NCI-H2107 (cell line): ENCODE results near the gene NPPB.

Experiments
- DNase-seq: peaks from one replicate; lab custom pipeline; 2025; lab: John Stamatoyannopoulos, UW

NPPB gene

GRCh38 chr1:11880911-11881748 lies 22.4 kb upstream of the NPPB start:
- no peak for DNase-seq

DNA sequence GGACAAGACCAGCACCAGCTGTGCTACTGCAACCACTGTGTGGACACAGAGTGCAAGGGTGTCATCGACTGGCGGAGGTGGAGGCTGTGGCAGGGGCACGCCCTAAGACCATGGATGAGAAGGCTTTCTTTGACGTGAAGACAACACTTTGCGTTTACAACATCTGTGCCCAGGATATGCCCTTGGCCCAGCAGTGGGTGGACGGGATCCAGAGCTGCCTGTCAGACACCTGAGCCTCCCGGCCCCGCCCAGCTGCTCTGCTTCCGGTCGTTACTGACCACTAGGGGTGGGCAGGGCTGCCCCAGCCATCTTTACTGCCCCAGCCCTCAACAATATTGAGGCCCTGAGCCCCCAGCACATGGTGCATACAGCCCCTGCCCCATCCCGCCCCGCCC lies 21.4 kb upstream of the NPPB start:
- no peak for DNase-seq

GRCh38 chr1:11879311-11880180 lies 20.8 kb upstream of the NPPB start:
- no peak for DNase-seq

GRCh38 chr1:11878891-11879190 lies 20.1 kb upstream of the NPPB start:
- DNase-seq: no peak

DNA sequence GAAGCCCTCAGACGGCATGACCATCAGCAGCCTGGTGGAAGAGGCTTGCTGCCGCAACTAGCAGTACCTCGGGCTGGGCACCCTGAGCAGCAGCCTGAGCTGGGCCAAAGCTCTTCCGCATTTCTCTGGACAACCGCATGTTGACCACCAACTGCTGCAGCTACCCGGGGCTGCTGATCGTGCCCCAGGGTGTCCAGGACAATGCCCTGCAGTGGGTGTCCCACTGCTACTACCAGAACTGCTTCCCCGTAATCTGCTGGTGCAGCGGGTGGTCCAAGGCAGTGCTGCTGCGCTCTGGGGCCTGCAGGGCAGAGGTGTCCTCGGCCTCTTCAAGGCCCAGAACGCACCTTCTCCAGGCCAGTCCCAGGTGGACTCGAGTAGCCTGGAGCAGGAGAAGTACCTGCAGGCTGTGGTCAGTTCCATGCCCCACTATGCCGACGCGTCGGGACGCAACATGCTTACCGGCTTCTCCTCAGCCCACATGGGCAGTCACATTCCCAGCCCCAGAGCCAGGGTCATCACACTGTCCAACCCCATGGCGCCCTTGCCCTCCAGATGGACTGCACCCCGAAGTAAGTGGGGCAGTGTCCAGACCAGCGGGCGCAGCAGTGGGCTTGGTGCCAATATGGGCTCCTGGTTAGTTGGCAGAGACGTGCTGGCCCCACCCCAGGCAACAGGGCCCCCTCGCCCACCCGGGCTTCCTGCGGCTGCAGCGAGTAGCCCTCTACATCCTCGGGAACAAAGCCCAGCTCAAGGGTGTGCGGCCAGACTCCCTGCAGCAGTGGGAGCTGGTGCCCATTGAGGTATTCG lies 19.5 kb upstream of the NPPB start:
- no peak for DNase-seq

DNA sequence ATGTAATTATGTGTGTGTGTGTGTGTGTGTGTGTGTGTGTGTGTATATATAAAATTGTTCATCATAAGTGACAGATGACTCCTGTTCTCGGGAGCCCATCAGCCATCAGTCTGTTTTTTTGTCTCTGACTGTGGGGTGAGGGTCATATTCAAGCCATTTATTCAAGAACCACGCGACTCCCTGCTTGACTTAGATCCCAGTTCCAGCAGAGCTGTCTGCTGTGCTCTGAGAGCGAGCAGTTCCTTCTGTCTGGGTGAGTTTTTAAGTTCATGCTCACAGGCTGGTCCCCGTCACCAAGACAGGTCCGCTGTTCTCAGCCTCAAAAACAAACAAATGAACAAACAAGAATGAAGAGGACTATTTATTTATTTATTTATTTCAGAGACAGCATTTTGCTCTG lies 18.3 kb upstream of the NPPB start:
- no peak for DNase-seq

- DNase-seq: no peak
These were observed 16.3 kb upstream of the NPPB start for GRCh38 chr1:11875094-11875493.

DNA sequence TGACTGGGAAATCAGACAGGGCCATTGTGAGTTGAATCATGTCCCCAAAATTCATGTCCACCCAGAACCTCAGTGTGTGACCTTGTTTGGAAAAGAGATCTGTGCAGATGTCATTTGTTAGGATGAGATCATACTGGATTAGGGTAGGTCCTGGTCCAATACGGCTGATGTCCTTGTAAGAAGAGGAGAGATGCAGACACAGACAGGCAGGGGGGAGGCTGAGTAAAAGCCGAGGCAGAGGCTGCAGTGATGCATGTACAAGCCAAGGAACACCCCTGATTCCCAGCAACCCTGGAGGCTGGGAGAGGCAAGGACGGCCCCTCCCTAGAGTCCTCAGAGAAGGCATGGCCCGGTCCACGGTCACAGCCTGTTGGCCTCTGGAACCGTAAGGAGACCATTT lies 15.9 kb upstream of the NPPB start:
- no peak for DNase-seq

DNA sequence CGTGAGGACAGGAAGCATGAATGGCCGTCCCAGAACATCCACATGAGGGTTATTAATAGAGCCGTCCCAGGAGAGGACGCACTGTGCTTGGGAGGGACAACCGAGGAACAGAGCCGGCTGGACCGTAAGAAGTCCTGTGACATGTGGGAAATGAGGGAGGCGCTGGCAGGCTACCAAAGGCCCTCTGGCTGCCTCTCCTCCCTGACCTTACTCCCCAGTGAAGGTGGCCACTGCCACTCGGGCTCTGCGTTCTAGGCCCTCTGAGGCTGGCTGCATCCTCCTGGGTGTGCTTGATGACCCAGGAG lies 15.5 kb upstream of the NPPB start:
- DNase-seq: no peak

DNA sequence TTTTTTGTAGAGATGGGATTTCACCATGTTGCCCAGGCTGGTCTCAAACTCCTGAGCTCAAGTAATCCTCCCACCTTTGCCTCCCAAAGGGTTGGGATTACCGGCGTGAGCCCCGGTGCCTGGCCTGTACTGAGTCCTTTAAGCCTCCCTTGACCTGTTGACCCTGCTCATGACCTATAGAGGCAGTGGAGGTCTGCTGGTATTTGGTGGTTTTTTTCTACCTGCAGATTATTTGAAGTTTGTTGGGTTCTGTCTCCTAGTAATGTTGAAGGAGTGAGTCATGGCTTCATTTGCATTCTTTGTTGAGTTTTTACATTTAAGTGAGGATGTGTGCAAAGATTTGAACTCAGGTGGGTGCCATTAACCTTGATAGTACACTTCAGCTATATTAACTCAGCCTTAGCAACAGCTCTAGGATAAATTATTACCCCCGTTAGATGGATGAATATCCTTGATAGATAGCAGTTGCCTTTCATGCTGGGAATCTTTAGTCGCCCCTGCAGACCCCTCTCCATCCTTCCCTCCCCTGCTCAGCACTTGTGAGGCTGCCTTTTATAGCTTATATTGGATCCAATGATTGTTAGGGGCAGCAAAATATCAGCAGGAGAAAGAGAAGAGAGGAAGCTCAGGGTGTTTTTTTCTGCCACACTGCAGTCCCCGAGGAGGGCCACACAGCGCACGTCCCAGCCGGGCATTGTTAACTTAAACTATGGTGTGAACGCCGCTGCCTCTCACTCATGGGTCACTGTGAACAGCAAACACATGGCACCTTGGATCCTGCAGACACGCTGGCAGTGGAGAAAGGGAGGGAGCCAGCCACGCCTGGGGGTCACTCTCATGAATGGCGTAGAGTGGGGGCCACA lies 14.9 kb upstream of the NPPB start:
- no peak for DNase-seq

DNA sequence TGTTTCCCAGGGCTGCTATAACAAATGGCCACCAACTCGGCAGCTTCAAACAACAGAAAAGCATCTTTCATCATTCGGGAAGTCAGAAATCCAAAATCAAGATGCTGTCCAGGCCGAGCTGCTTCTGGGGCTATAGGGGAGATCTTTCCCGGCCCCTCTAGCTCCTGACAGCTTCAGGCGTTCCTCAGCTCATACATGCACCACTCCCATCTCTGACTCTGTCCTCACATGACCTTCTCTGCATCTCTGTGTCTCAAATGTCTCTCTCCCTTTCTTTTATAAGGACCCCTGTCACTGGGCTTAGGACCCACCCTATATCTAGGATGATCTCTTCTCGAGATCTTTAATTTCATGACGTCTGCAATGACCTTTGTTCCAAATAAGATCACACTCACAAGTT lies 13.8 kb upstream of the NPPB start:
- DNase-seq: no peak

DNA sequence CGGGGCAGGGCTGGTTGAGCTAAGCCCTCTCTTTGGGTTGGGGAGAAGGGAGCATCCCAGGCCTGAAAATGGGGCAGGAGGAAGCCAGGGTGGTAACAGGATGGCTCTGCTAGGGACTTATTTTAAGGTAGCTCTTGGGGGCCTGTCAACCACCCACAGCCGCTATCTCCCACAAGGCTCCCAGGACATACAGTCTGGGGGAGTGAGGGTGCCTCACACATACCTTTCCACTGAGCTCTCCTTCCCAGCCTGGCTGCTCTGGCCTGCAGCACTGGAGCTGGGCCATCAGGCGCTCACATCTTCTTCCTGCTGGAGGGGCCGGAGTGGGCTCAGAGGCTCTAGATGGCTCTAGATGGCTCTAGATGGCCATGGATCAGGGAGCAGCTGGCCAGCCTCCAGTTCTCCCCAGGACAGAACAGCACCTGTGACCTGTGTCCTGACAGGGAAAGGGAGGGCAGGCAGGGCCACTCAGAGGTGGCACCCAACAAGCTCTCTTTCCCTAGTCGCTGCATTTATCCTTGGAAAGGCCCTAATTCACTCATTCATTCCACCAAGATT lies 11.0 kb upstream of the NPPB start:
- DNase-seq: no peak

- DNase-seq: no peak
These were observed 10.4 kb upstream of the NPPB start for GRCh38 chr1:11869104-11869503.

DNA sequence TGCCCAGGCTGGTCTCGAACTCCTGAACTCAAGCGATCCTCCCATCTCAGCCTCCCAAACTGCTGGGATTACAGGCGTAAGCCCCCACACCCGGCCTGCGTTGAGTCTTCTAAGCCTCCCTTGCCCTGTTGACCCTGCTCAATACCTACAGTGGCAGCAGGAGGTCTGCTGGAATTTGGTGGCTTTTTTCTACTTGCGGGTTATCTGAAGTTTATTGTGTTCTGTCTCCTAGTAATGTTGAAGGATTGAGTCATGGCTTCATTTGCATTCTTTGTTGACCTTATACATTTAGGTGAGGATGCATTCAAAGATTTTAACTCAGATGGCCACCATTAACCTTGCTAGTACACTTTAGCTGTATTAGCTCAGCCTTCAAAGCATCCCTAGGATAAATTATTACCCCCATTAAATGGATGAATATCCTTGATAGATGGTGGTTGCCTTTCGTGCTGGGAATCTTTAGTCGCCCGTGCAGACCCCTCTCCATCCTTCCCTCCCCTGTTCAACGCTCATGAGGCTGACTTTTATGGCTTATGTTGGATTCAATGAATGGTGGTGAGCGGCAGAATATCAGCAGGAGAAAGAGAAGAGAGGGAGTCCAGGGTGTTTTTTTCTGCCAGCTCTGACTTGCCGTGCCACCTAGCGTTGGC lies 9.7 kb upstream of the NPPB start:
- no peak for DNase-seq

- DNase-seq: no peak
These were observed 4.1 kb upstream of the NPPB start for GRCh38 chr1:11862890-11863289.

- DNase-seq: no peak
These were observed 1.8 kb upstream of the NPPB start for GRCh38 chr1:11860587-11860986.

- DNase-seq: no peak
These were observed 1.3 kb upstream of the NPPB start for GRCh38 chr1:11860083-11860482.

DNA sequence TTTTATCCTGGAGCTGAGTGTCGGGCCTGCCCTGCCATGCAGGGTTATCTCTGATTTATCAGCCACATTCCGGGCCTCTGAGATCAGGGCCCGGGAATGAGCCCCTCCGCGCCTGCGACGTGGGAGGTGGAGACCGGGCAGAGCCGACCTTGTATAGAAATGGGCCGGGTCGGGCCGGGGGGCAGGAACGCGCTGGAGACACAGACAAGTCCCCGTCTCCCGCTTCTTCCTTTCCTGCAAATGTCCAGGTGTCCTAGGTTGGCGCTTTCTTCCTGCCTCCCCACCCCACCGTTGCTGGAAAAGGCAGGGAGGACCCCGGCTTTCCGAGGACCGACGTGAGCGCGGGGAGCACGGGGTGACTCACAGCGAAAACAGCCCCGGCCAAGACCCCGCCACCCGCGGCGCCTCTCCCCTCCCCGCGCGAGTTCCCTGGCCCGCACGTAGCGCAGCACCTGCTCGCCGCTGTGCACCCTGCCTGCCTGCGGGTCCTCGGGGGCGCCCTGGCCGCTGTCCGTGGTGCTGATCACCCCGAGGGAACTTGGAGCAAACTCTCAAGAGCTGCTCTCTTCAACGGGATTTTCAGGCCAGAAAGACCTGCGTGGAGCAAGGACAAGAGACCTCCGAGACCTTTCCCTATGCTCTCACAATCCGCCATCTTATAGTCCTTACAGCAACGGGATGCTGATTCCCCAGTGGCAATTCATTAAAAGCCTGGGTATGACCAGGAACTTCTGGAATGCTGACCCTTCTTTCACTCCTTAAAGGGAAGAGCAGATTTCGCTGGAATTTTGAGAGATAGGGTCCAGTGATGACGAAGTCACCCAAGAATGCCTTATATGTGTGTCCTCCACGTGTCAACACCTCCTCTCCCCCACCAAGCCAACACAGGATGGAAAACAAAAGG lies 475 bp upstream of the NPPB start:
- no peak for DNase-seq

- no peak for DNase-seq
These were observed 587 bp downstream of the NPPB start for GRCh38 chr1:11858158-11858557.
